Activated CD4-positive, alpha-beta T cell treated with anti-CD3 and anti-CD28 coated beads, Interleukin-2, amount 10 ng/mL, durations not matched to agents 7 days and 5 days (primary cell): ENCODE results near the gene NFATC4. TPM values are rescaled to one million over a fixed set of nuclear protein-coding genes. Genes with fewer than 3 reads are reported as not detected.

Source experiments
- CTCF ChIA-PET: fragments of 350-600 bp; sonication (Branson Sonifier 250); formaldehyde crosslinking; loops from one replicate; lab custom pipeline; 2021; ENCODE audit warnings: antibody characterized with exemption; lab: Charles Lee
- POLR2A ChIA-PET: fragments of 350-600 bp; sonication (Branson Sonifier 250); formaldehyde crosslinking; loops from one replicate; lab custom pipeline; 2021; ENCODE audit warnings: antibody characterized with exemption; lab: Charles Lee
- DNase-seq: peaks from one replicate; pipeline ENCODE4 v3.0.0-alpha.2; 2020
- H3K27ac Mint-ChIP-seq: one replicate; pipeline ENCODE4 v1.8.0; 2021; ENCODE audit warnings: mild to moderate bottlenecking, moderate library complexity, mixed read lengths
- H3K27me3 Mint-ChIP-seq: one replicate; pipeline ENCODE4 v1.8.0; 2021; ENCODE audit warnings: mixed read lengths
- H3K36me3 Mint-ChIP-seq: one replicate; pipeline ENCODE4 v1.8.0; 2021; ENCODE audit warnings: low read depth, mixed read lengths
- H3K4me1 Mint-ChIP-seq: one replicate; pipeline ENCODE4 v1.8.0; 2021; ENCODE audit warnings: mixed read lengths
- H3K4me3 Mint-ChIP-seq: one replicate; pipeline ENCODE4 v1.8.0; 2021; ENCODE audit warnings: mild to moderate bottlenecking, moderate library complexity, mixed read lengths
- H3K9me3 Mint-ChIP-seq: one replicate; pipeline ENCODE4 v1.8.0; 2021; ENCODE audit warnings: mixed read lengths
- total RNA-seq, 2 experiments: library from RNA; stranded (reverse); gene quantifications; one replicate each; pipeline ENCODE4 v1.2.3, GENCODE V29; 2021

NFATC4 gene
- total RNA-seq, 2 experiments from 2014 or later, result not detected

DNA sequence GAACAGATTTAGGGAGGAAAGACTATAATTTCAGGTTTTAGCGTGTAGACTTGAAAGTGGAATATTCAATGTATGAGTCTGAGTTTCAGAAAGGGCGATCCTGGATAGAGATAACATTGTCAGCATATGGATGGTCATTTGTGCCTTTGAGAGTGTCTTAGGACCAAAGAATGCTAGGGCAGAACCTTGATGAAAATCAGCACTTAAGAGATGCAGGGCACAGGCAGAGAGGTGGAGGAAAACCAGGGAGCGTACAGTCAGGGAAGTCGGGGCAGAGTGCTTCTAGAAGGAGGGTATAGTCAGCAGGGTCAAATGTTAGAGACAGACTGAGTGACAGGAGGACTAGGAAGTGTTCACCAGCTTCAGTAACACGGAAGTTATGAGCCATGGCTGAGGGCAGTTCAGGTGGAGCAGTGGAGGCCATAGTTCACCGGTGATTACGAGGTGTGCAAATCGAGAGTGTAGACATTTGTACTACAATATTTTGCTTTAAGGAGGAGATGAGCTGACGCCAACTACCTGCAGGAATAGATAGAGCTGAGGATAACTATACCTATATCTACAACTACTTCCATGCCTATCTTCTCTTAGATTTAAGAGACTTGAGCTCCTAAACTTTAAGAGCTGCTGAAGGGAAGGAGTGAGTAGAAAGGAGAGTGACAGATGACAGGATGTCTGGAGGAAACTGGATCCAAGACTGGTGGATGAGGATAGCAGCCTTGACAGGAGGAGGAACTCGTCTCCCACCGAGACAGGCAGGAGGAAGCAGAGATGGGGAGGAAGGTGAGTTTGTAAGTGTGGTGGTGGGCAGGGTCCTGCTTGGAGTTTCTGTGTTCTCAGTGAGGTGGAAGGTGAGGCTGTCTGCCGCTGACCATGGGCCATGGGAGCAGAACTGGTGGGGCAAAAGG is 55.0 kb downstream of the NFATC4 start:
- CTCF ChIA-PET, result interaction anchor here (0.5 to 4.1 kb wide), 6 partner anchors 9 to 1200 kb away, joined by 3 to 22 read pairs (median 4); partner anchors contain the start of gene RIPK3
- Mint-ChIP-seq H3K4me1 (peaks cover 27% of the 10 kb centered on the region), H3K27me3 (peaks cover 8% of the 10 kb centered on the region), H3K4me3 (no peak overlapping the region), H3K36me3 (no peaks in the 10 kb centered on the region), H3K27ac (no peak overlapping the region), H3K9me3 (no peaks in the 10 kb centered on the region)
- no peak for DNase-seq
- POLR2A ChIA-PET, result no interaction called here

DNA sequence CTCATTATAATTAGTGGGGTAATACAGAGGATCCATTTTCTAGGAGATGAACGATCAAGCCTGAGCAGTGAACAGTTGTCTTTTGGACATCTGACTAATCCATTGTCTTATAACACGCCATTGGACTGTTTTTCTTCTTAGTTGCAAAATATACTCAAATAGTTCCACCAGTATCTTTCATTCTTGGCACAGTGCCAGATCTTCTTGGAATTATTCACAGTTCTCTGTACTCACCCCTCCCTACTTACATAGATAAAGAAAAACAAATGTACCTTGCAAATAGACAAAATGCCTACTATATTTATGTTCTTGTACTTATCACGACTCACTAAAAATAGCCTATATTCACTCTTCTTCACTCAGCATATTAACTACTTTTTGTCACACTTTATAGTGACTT is 57.7 kb downstream of the NFATC4 start:
- Mint-ChIP-seq H3K36me3 (no peaks in the 10 kb centered on the region), H3K27ac (peak overlapping the region; percentile 82), H3K27me3 (peaks cover 4% of the 10 kb centered on the region), H3K4me1 (peaks cover 38% of the 10 kb centered on the region), H3K9me3 (no peaks in the 10 kb centered on the region), H3K4me3 (no peak overlapping the region)
- CTCF ChIA-PET, result interaction anchor here (0.7 to 4.1 kb wide), 7 partner anchors 9 to 265 kb away, joined by 3 to 22 read pairs (median 4); partner anchors contain the start of genes IRF9, LTB4R, LTB4R2 and TINF2
- no peak for DNase-seq
- POLR2A ChIA-PET, result no interaction called here

GRCh38 chr14:24426150-24426911 is 58.3 kb downstream of the NFATC4 start:
- no peak for DNase-seq
- Mint-ChIP-seq H3K36me3 (peaks cover 4% of the 10 kb centered on the region), H3K9me3 (no peaks in the 10 kb centered on the region), H3K27ac (peak overlapping the region; percentile 82), H3K4me1 (peaks cover 43% of the 10 kb centered on the region), H3K4me3 (no peak overlapping the region), H3K27me3 (peaks cover under 1% of the 10 kb centered on the region)
- ChIA-PET CTCF (interaction anchor here (1.0 to 1.9 kb wide), 4 partner anchors 9 to 266 kb away, joined by 3 to 4 read pairs (median 3); partner anchors contain the start of genes IRF9 and TINF2), POLR2A (no interaction called here)

GRCh38 chr14:24426912-24427536 is 59.0 kb downstream of the NFATC4 start:
- Mint-ChIP-seq H3K36me3 (peaks cover 11% of the 10 kb centered on the region), H3K4me3 (no peak overlapping the region), H3K4me1 (peaks cover 50% of the 10 kb centered on the region), H3K27ac (peak overlapping the region; percentile 54), H3K9me3 (no peaks in the 10 kb centered on the region), H3K27me3 (no peaks in the 10 kb centered on the region)
- CTCF ChIA-PET, result interaction anchor here (1.0 to 6.5 kb wide), 5 partner anchors 10 to 266 kb away, joined by 3 to 108 read pairs (median 4); partner anchors contain the start of genes ADCY4 and IRF9
- POLR2A ChIA-PET, result no interaction called here
- DNase-seq, result no peak

- Mint-ChIP-seq H3K9me3 (no peaks in the 10 kb centered on the region), H3K27ac (peak overlapping the region; percentile 72), H3K27me3 (no peaks in the 10 kb centered on the region), H3K36me3 (peaks cover 15% of the 10 kb centered on the region), H3K4me1 (peaks cover 53% of the 10 kb centered on the region), H3K4me3 (no peak overlapping the region)
- ChIA-PET POLR2A (no interaction called here), CTCF (interaction anchor here (1.3 to 6.5 kb wide), 4 partner anchors 10 to 97 kb away, joined by 3 to 108 read pairs (median 4); partner anchors contain the start of gene ADCY4)
- no peak for DNase-seq
These were observed 59.8 kb downstream of the NFATC4 start for GRCh38 chr14:24427537-24428508.

- peaks cover 58% of the 10 kb centered on the region for H3K4me1 Mint-ChIP-seq
These were observed 60.8 kb downstream of the NFATC4 start for GRCh38 chr14:24428628-24429394.

More at GRCh38 chr14:24428628-24429394, 60.8 kb downstream of the NFATC4 start:
- Mint-ChIP-seq H3K9me3 (no peaks in the 10 kb centered on the region), H3K27me3 (no peaks in the 10 kb centered on the region), H3K36me3 (peaks cover 24% of the 10 kb centered on the region), H3K4me3 (peak overlapping the region; percentile 86), H3K27ac (peak overlapping the region; percentile 98)
- ChIA-PET POLR2A (no interaction called here), CTCF (interaction anchor here (0.8 to 6.5 kb wide), 6 partner anchors 9 to 129 kb away, joined by 3 to 108 read pairs (median 3); partner anchors contain the start of genes ADCY4, DHRS1 and NOP9)
- DNase-seq, result no peak

Other genes starting within 250 kb of the NFATC4 start
- gene FITM1, start 237.5 kb upstream of the NFATC4 start, total RNA-seq, result 1 to 10 TPM; 1.9 to 2.0 TPM
- gene PSME1, start 232.0 kb upstream of the NFATC4 start, total RNA-seq, result 100 to 1,000 TPM; 498 to 547 TPM
- gene EMC9, start 226.6 kb upstream of the NFATC4 start, total RNA-seq, result 10 to 100 TPM; 37.1 to 41.0 TPM
- 100 to 1,000 TPM; 644 to 698 TPM for gene PSME2, start 221.6 kb upstream of the NFATC4 start, total RNA-seq
- 100 to 1,000 TPM; 147 to 160 TPM for gene RNF31, start 220.7 kb upstream of the NFATC4 start, total RNA-seq
- 100 to 1,000 TPM; 285 to 286 TPM for gene IRF9, start 206.9 kb upstream of the NFATC4 start, total RNA-seq
- gene REC8, start 196.1 kb upstream of the NFATC4 start, total RNA-seq, result 10 to 100 TPM; 52.8 to 61.0 TPM
- 10 to 100 TPM; 45.3 to 48.7 TPM for gene IPO4, start 179.4 kb upstream of the NFATC4 start, total RNA-seq
- 10 to 100 TPM; 28.6 to 33.2 TPM for gene TM9SF1, start 172.7 kb upstream of the NFATC4 start, total RNA-seq
- under 1 TPM; 0.52 to 0.60 TPM for gene TSSK4, start 162.5 kb upstream of the NFATC4 start, total RNA-seq
- gene CHMP4A, start 154.7 kb upstream of the NFATC4 start, total RNA-seq, result 10 to 100 TPM; 79.8 to 93.2 TPM
- 10 to 100 TPM; 10.1 to 10.7 TPM for gene MDP1, start 152.1 kb upstream of the NFATC4 start, total RNA-seq
- gene NEDD8, start 135.8 kb upstream of the NFATC4 start, total RNA-seq, result 100 to 1,000 TPM; 178 to 229 TPM
- 10 to 100 TPM; 72.0 to 74.5 TPM for gene GMPR2, start 135.3 kb upstream of the NFATC4 start, total RNA-seq
- gene TINF2, start 125.6 kb upstream of the NFATC4 start, total RNA-seq, result 100 to 1,000 TPM; 130 to 141 TPM
- gene TGM1, start 105.0 kb upstream of the NFATC4 start, total RNA-seq, result 1 to 10 TPM; 6.5 TPM
- 10 to 100 TPM; 54.8 to 55.0 TPM for gene RABGGTA, start 96.6 kb upstream of the NFATC4 start, total RNA-seq
- gene DHRS1, start 68.4 kb upstream of the NFATC4 start, total RNA-seq, result 10 to 100 TPM; 31.7 to 35.0 TPM
- gene NOP9, start 68.3 kb upstream of the NFATC4 start, total RNA-seq, result 10 to 100 TPM; 30.8 to 35.2 TPM
- 10 to 100 TPM; 28.7 to 30.9 TPM for gene CIDEB, start 60.2 kb upstream of the NFATC4 start, total RNA-seq
- gene LTB4R2, start 58.0 kb upstream of the NFATC4 start, total RNA-seq, result 10 to 100 TPM; 18.6 to 21.7 TPM
- 10 to 100 TPM; 26.6 to 28.3 TPM for gene LTB4R, start 56.7 kb upstream of the NFATC4 start, total RNA-seq
- gene ADCY4, start 33.1 kb upstream of the NFATC4 start, total RNA-seq, result 1 to 10 TPM; 4.1 to 5.3 TPM
- gene RIPK3, start 28.2 kb upstream of the NFATC4 start, total RNA-seq, result 10 to 100 TPM; 37.5 to 41.4 TPM
- gene NYNRIN, start 30.8 kb downstream of the NFATC4 start, total RNA-seq, result under 1 TPM; 0.23 to 0.35 TPM
- gene CBLN3, start 61.5 kb downstream of the NFATC4 start, total RNA-seq, result 1 to 10 TPM; 5.2 to 5.3 TPM
- 10 to 100 TPM; 59.7 to 71.5 TPM for gene KHNYN, start 61.8 kb downstream of the NFATC4 start, total RNA-seq
- 10 to 100 TPM; 52.8 to 54.9 TPM for gene SDR39U1, start 74.6 kb downstream of the NFATC4 start, total RNA-seq
- not detected for gene CMA1, start 140.1 kb downstream of the NFATC4 start, total RNA-seq
- gene CTSG, start 208.1 kb downstream of the NFATC4 start, total RNA-seq, result not detected
- gene GZMH, start 241.5 kb downstream of the NFATC4 start, total RNA-seq, result 1 to 10 TPM; 1.9 to 2.8 TPM